ENCODE data around the gene MAGEA4.

Gene MAGEA4

GRCh38 chrX:151929126-151929525 is 16.4 kb downstream of the MAGEA4 start:
- DNase-seq (ENCODE audit: low spot score), result no peak

- DNase-seq (ENCODE audit: low spot score), result no peak
Observed at GRCh38 chrX:151935358-151935757, 22.7 kb downstream of the MAGEA4 start.

DNA sequence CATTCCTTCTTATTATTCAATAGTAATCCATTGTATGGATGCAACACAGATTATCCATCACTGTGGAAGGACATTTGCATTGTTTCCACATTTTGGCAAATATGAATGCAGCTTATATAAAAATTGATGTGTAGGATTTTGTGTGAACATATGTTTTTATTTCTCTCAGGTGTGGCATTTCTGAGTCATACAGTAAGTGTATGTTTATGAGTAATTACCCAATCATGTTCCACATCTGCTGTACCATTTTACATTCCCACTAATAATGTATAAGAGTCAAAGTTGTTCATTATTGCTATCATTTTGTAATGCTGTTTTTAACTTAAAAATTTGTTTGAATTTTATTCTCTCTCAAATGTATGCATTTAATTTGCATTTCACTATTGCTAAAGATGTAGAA is 25.5 kb downstream of the MAGEA4 start:
- no peak for DNase-seq (ENCODE audit: low spot score)

- DNase-seq (ENCODE audit: low spot score), result no peak
Observed at GRCh38 chrX:151954730-151955129, 42.0 kb downstream of the MAGEA4 start.

DNA sequence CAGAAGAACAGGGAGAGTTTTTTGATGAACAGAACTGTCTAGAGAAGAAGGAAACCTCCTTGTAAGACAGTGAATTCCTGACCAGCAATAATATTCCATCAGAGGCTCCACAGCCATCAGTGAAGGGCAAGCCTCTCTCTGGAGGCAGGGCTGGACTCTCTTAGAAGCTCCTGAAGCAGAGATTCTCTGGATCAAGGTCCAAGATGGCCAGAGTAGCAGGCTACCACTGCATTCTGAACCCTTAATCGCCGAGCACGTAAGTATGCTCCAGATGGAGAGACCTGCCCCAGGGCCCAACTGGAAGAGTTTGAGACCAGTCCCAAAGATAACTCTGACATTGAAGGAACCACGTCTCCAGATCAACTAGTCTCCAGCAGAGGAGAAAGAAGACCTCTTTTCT is 45.4 kb downstream of the MAGEA4 start:
- no peak for DNase-seq (ENCODE audit: low spot score)

DNA sequence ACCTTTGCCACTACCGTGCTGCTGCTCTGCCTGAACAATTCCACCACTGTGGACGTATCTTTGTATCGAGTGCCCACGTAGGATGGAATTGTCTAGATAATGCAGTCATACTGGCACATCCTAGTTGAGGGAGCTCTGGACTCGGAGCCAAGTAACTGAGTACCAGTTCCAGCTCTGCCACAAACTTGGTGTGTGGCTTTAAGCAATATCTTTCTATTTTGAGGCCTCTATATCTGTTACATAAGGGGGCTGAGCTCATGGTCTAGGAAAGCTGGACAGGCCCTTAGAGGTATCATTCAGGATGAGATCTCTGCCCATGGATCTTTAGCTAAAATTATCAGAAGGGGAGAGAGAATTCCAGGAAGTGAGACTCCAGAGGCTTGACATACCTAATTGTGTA is 49.3 kb downstream of the MAGEA4 start:
- no peak for DNase-seq (ENCODE audit: low spot score)

DNA sequence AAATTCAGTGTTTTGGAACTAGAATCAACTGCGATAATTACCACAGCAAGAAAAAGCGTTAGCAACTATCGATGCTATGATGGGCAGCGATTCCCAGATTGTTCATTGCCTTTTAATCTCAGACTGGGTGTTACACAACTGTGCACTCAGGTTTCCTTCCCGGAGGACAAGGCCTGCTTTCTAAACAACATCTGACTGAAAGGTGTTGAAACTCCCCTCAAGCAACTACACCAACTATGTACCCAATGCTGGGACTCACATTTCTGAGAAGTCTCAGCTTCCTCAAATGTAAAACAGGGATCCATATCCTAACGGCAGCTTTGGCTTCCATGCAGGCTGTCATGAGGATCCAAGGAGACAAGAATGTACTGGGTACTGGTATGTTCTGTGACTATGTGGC is 53.5 kb downstream of the MAGEA4 start:
- DNase-seq (ENCODE audit: low spot score), result no peak

DNA sequence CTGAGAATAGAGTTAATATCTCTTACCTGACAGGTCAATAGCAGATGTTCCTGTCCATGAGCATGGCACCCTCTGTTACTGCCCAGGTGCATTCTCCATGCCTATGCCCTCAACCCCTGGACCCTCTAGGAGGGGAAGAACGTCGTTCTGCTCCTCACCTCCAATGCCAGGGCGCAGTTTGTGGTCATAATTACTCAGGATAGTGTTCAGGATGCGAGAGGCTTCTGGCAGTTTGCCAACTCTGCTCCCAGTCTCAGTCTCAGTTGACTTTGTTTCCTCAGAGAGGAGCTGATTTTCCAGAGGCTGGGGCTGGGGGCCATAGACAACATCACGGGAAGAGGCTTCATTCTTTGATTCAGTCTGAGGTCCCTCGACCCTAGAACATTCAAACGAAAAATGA is 57.3 kb downstream of the MAGEA4 start:
- DNase-seq (ENCODE audit: low spot score), result no peak

GRCh38 chrX:151970661-151971060 is 58.0 kb downstream of the MAGEA4 start:
- DNase-seq (ENCODE audit: low spot score), result peak; percentile 85

GRCh38 chrX:151973060-151973661 is 60.5 kb downstream of the MAGEA4 start:
- no peak for DNase-seq (ENCODE audit: low spot score)

- peak; percentile 26 for DNase-seq (ENCODE audit: low spot score)
Observed at GRCh38 chrX:151973851-151974335, 61.2 kb downstream of the MAGEA4 start.
